Glutamatergic neuron (in vitro differentiated cells): ENCODE data around the gene MALRD1. TPM values are rescaled to one million over a fixed set of nuclear protein-coding genes. Genes with fewer than 3 reads are reported as not detected.

Source experiments
- DNase-seq: peaks from one replicate; pipeline ENCODE4 v3.0.0; 2022
- H3K27ac Mint-ChIP-seq: one replicate; pipeline ENCODE4 v1.8.0; 2020; ENCODE audit warnings: mild to moderate bottlenecking, mixed read lengths, inconsistent platforms; ENCODE audit not compliant: unreplicated experiment
- H3K27me3 Mint-ChIP-seq: one replicate; pipeline ENCODE4 v1.8.0; 2020; ENCODE audit warnings: mild to moderate bottlenecking, moderate library complexity, mixed read lengths, inconsistent platforms; ENCODE audit not compliant: unreplicated experiment
- H3K36me3 Mint-ChIP-seq: one replicate; pipeline ENCODE4 v1.8.0; 2020; ENCODE audit warnings: mild to moderate bottlenecking, mixed read lengths, inconsistent platforms; ENCODE audit not compliant: unreplicated experiment
- H3K4me1 Mint-ChIP-seq: one replicate; pipeline ENCODE4 v1.8.0; 2020; ENCODE audit warnings: mild to moderate bottlenecking, low read depth, mixed read lengths, inconsistent platforms; ENCODE audit not compliant: unreplicated experiment
- H3K4me3 Mint-ChIP-seq: one replicate; pipeline ENCODE4 v1.8.0; 2020; ENCODE audit warnings: mild to moderate bottlenecking, mixed read lengths, inconsistent platforms; ENCODE audit not compliant: unreplicated experiment
- H3K9me3 Mint-ChIP-seq: one replicate; pipeline ENCODE4 v1.8.0; 2020; ENCODE audit warnings: mild to moderate bottlenecking, moderate library complexity, mixed read lengths, inconsistent platforms; ENCODE audit not compliant: unreplicated experiment
- total RNA-seq: library from RNA; stranded (reverse); fragmentation: NEBNext Ultra II Directional; extraction: Animal tissue kit (Norgen Biotek cat#: 25700); gene quantifications from one replicate; pipeline ENCODE4 v1.2.1, GENCODE V29; 2021; ENCODE audit not compliant: unreplicated experiment
- TF ChIP-seq, protein P1 (sequence below): fragments of 200-600 bp; sonication (generic); IDR thresholded peaks from one replicate; pipeline ENCODE4 v1.5.0; 2021; ENCODE audit not compliant: partially characterized antibody, unreplicated experiment

Gene MALRD1
- total RNA-seq, 1 donor from 2014 or later = 0.27 TPM

DNA sequence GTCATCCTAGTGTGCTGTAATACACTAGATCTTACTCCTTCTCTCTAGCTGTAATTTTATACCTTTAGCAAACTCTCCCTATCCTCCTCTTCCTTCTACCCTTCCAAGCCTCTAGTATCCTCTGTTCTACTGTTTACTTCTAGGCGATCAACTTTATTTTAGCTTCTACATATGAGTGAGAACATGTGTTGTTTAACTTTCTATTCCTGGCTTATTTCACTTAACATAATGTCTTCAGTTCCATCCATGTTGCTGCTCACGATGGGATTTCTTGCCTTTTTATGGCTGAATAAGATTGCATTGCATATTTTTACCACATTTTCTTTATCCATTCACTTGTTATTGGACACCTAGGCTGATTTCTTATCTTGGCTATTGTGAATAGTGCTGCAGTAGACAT is 318.6 kb downstream of the MALRD1 start:
- DNase-seq = no peak
- H3K36me3 Mint-ChIP-seq = no peaks in the 10 kb centered on the region
- H3K27me3 Mint-ChIP-seq = no peaks in the 10 kb centered on the region
- TF ChIP-seq, protein P1, sequence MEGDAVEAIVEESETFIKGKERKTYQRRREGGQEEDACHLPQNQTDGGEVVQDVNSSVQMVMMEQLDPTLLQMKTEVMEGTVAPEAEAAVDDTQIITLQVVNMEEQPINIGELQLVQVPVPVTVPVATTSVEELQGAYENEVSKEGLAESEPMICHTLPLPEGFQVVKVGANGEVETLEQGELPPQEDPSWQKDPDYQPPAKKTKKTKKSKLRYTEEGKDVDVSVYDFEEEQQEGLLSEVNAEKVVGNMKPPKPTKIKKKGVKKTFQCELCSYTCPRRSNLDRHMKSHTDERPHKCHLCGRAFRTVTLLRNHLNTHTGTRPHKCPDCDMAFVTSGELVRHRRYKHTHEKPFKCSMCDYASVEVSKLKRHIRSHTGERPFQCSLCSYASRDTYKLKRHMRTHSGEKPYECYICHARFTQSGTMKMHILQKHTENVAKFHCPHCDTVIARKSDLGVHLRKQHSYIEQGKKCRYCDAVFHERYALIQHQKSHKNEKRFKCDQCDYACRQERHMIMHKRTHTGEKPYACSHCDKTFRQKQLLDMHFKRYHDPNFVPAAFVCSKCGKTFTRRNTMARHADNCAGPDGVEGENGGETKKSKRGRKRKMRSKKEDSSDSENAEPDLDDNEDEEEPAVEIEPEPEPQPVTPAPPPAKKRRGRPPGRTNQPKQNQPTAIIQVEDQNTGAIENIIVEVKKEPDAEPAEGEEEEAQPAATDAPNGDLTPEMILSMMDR = no peak
- H3K4me1 Mint-ChIP-seq = no peaks in the 10 kb centered on the region
- H3K9me3 Mint-ChIP-seq = no peaks in the 10 kb centered on the region
- H3K4me3 Mint-ChIP-seq = no peak overlapping the region
- H3K27ac Mint-ChIP-seq = no peak overlapping the region

DNA sequence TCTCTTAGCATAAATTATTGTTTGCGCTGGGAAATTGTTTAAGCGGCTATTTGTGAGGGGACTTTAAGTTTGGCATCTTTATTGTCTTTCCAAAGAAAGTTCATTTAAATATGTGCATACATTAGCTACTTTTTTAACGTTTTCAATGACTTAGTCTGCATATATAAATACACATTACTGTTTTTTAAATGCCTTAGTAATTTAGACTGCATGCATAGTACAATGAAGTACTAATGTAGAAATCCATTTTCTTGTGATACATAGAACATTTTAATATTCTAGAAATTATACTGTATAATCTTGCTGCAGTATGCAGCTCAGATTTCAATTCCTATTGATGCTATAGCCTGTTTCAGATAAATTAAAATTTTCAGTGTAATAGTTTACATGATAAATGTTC is 325.4 kb downstream of the MALRD1 start:
- Mint-ChIP-seq H3K4me3 (no peak overlapping the region), H3K9me3 (no peaks in the 10 kb centered on the region), H3K4me1 (no peaks in the 10 kb centered on the region), H3K36me3 (no peaks in the 10 kb centered on the region), H3K27me3 (no peaks in the 10 kb centered on the region), H3K27ac (no peak overlapping the region)
- no peak for DNase-seq
- TF ChIP-seq, protein P1 = no peak

DNA sequence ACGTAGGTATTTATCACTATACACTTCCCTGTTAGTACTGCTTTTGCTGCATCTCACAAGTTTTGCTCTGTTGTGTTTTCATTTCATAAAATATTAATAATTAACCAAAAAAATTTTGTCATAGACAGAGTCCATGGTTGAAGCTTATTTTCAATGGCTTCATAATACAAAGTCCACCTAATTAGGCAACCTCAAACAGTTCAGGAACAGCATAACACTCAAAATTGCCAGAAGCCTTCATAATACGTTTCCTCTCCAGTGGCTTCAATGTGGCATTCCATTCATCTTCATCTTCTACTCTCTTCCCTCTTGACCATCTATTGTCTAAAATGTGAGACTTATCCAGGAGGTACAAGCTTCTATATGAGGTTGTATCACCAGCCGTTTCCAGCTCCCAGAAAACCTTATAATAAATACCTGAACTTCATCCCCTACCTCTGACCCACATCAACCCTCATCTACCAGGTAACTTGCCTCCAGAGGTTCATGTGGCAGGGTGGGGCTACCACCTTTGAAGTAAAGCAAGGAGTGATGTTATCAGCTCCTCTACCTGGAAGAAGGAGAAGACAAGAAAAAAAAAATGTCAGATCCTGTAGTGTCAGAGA is 337.3 kb downstream of the MALRD1 start:
- Mint-ChIP-seq H3K36me3 (no peaks in the 10 kb centered on the region), H3K9me3 (peaks cover 3% of the 10 kb centered on the region), H3K27me3 (peaks cover 1% of the 10 kb centered on the region), H3K27ac (no peak overlapping the region), H3K4me1 (no peaks in the 10 kb centered on the region), H3K4me3 (no peak overlapping the region)
- DNase-seq = no peak
- TF ChIP-seq, protein P1 = no peak

DNA sequence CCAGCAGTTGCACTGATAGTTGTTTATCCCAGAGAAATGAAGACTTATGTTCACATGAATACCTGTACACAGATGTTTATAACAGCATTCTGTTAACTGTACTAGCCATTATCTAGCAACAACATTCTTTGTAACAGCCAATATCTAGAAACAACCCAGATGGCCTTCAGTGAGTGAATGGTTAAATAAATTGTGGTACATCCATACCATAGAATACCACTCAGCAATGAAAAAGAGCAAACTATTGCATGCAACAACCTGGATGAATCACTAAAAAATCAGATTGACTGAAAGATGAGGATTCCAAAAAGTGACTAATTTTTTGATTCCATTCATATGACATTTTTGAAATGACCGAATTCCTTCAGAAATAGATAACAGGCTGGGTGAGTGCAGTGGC is 360.3 kb downstream of the MALRD1 start:
- H3K27ac Mint-ChIP-seq = no peak overlapping the region
- no peak overlapping the region for H3K4me3 Mint-ChIP-seq
- no peak for DNase-seq
- no peaks in the 10 kb centered on the region for H3K27me3 Mint-ChIP-seq
- H3K36me3 Mint-ChIP-seq = no peaks in the 10 kb centered on the region
- TF ChIP-seq, protein P1 = no peak
- no peaks in the 10 kb centered on the region for H3K4me1 Mint-ChIP-seq
- no peaks in the 10 kb centered on the region for H3K9me3 Mint-ChIP-seq

DNA sequence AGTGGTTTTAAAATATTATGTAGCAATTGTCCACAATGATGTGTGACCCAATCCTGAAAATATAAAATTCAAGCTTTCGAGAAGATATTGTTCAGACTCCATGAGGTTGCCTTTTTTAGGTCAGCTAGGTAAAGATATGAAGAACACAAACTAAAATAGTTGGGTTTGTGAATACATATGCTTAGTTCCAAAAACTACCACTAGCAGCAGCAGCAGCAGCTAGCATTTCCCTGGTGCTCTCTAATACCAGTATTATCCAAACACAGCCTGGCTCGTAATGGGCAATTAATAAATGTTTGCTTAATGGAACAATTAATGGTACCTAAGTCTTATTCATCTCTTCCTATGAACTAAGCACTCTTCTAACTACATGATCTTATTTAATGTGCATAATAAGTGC is 362.5 kb downstream of the MALRD1 start:
- Mint-ChIP-seq H3K36me3 (no peaks in the 10 kb centered on the region), H3K27me3 (no peaks in the 10 kb centered on the region), H3K27ac (no peak overlapping the region), H3K4me3 (no peak overlapping the region), H3K9me3 (no peaks in the 10 kb centered on the region), H3K4me1 (no peaks in the 10 kb centered on the region)
- no peak for DNase-seq
- TF ChIP-seq, protein P1 = no peak
